HG02759 (cell line): ENCODE data around the gene DAAM1.

Source experiments
- ATAC-seq: cut with Tn5 transposase; IDR thresholded peaks from one replicate; pipeline ENCODE4 v1.9.1; 2021; ENCODE audit warnings: mild to moderate bottlenecking, moderate library complexity; ENCODE audit not compliant: unreplicated experiment

Gene DAAM1

GRCh38 chr14:59336098-59336497 is 147.6 kb downstream of the DAAM1 start:
- no peak for ATAC-seq

GRCh38 chr14:59336706-59337105 is 148.2 kb downstream of the DAAM1 start:
- ATAC-seq: no peak

- ATAC-seq: no peak
These were observed 148.7 kb downstream of the DAAM1 start for GRCh38 chr14:59337141-59337611.

- no peak for ATAC-seq
These were observed 150.3 kb downstream of the DAAM1 start for GRCh38 chr14:59338761-59339160.

GRCh38 chr14:59339524-59340330 is 151.3 kb downstream of the DAAM1 start:
- ATAC-seq: no peak

- ATAC-seq: no peak
These were observed 153.5 kb downstream of the DAAM1 start for GRCh38 chr14:59341858-59342477.

- ATAC-seq: no peak
These were observed 154.3 kb downstream of the DAAM1 start for GRCh38 chr14:59342516-59343484.

- ATAC-seq: no peak
These were observed 155.1 kb downstream of the DAAM1 start for GRCh38 chr14:59343585-59343984.

GRCh38 chr14:59344016-59344415 is 155.5 kb downstream of the DAAM1 start:
- no peak for ATAC-seq

- no peak for ATAC-seq
These were observed 156.4 kb downstream of the DAAM1 start for GRCh38 chr14:59344691-59345455.

GRCh38 chr14:59346329-59346728 is 157.9 kb downstream of the DAAM1 start:
- no peak for ATAC-seq

- no peak for ATAC-seq
These were observed 158.5 kb downstream of the DAAM1 start for GRCh38 chr14:59346796-59347510.

GRCh38 chr14:59347511-59347900 is 159.0 kb downstream of the DAAM1 start:
- no peak for ATAC-seq

GRCh38 chr14:59347915-59348314 is 159.4 kb downstream of the DAAM1 start:
- no peak for ATAC-seq

- no peak for ATAC-seq
These were observed 160.8 kb downstream of the DAAM1 start for GRCh38 chr14:59349258-59349701.

- ATAC-seq: no peak
These were observed 164.5 kb downstream of the DAAM1 start for GRCh38 chr14:59352961-59353360.

GRCh38 chr14:59354666-59355065 is 166.2 kb downstream of the DAAM1 start:
- ATAC-seq: no peak

GRCh38 chr14:59355091-59355490 is 166.6 kb downstream of the DAAM1 start:
- ATAC-seq: no peak

- ATAC-seq: peak; percentile 29
These were observed 167.8 kb downstream of the DAAM1 start for GRCh38 chr14:59356312-59356711.

- ATAC-seq: peak; percentile 79
These were observed 168.3 kb downstream of the DAAM1 start for GRCh38 chr14:59356767-59357166.
